Glutamatergic neuron (in vitro differentiated cells): ENCODE data around the gene PCDHB16. TPM values are rescaled to one million over a fixed set of nuclear protein-coding genes. Genes with fewer than 3 reads are reported as not detected.
"Not testable (repeated sequence)": the region's sequence is repeated elsewhere in the genome, so short reads cannot be mapped to it uniquely, and the experiment has no call there.

ENCODE experiments used
- DNase-seq: peaks from one replicate; pipeline ENCODE4 v3.0.0; 2022
- H3K27ac Mint-ChIP-seq: one replicate; pipeline ENCODE4 v1.8.0; 2020; ENCODE audit warnings: mild to moderate bottlenecking, mixed read lengths, inconsistent platforms; ENCODE audit not compliant: unreplicated experiment
- H3K27me3 Mint-ChIP-seq: one replicate; pipeline ENCODE4 v1.8.0; 2020; ENCODE audit warnings: mild to moderate bottlenecking, moderate library complexity, mixed read lengths, inconsistent platforms; ENCODE audit not compliant: unreplicated experiment
- H3K36me3 Mint-ChIP-seq: one replicate; pipeline ENCODE4 v1.8.0; 2020; ENCODE audit warnings: mild to moderate bottlenecking, mixed read lengths, inconsistent platforms; ENCODE audit not compliant: unreplicated experiment
- H3K4me1 Mint-ChIP-seq: one replicate; pipeline ENCODE4 v1.8.0; 2020; ENCODE audit warnings: mild to moderate bottlenecking, low read depth, mixed read lengths, inconsistent platforms; ENCODE audit not compliant: unreplicated experiment
- H3K4me3 Mint-ChIP-seq: one replicate; pipeline ENCODE4 v1.8.0; 2020; ENCODE audit warnings: mild to moderate bottlenecking, mixed read lengths, inconsistent platforms; ENCODE audit not compliant: unreplicated experiment
- H3K9me3 Mint-ChIP-seq: one replicate; pipeline ENCODE4 v1.8.0; 2020; ENCODE audit warnings: mild to moderate bottlenecking, moderate library complexity, mixed read lengths, inconsistent platforms; ENCODE audit not compliant: unreplicated experiment
- CTCF ChIP-seq: fragments of 200-600 bp; sonication (generic); IDR thresholded peaks from one replicate; pipeline ENCODE4 v1.5.0; 2021; ENCODE audit not compliant: partially characterized antibody, unreplicated experiment
- total RNA-seq: library from RNA; stranded (reverse); fragmentation: NEBNext Ultra II Directional; extraction: Animal tissue kit (Norgen Biotek cat#: 25700); gene quantifications from one replicate; pipeline ENCODE4 v1.2.1, GENCODE V29; 2021; ENCODE audit not compliant: unreplicated experiment

PCDHB16 gene
- total RNA-seq, 1 donor from 2014 or later: 20.1 TPM

- peaks cover 3% of the 10 kb centered on the region for H3K27me3 Mint-ChIP-seq
- H3K36me3 Mint-ChIP-seq: peaks cover 47% of the 10 kb centered on the region
- no peak overlapping the region for H3K4me3 Mint-ChIP-seq
- no peaks in the 10 kb centered on the region for H3K4me1 Mint-ChIP-seq
- no peak for TF ChIP-seq CTCF
- no peak overlapping the region for H3K27ac Mint-ChIP-seq
- DNase-seq: no peak
- H3K9me3 Mint-ChIP-seq: peaks cover 13% of the 10 kb centered on the region
These were observed 31.8 kb upstream of the PCDHB16 start for GRCh38 chr5:141150224-141150992.

- Mint-ChIP-seq H3K4me1 (no peaks in the 10 kb centered on the region), H3K9me3 (peaks cover 16% of the 10 kb centered on the region), H3K36me3 (peaks cover 51% of the 10 kb centered on the region), H3K27me3 (peaks cover 3% of the 10 kb centered on the region), H3K4me3 (no peak overlapping the region), H3K27ac (no peak overlapping the region)
- DNase-seq: no peak
- no peak for TF ChIP-seq CTCF
These were observed 31.2 kb upstream of the PCDHB16 start for GRCh38 chr5:141150993-141151325.

GRCh38 chr5:141151632-141152031 is 30.6 kb upstream of the PCDHB16 start:
- peaks cover 54% of the 10 kb centered on the region for H3K36me3 Mint-ChIP-seq

GRCh38 chr5:141152096-141152495 is 30.1 kb upstream of the PCDHB16 start:
- not testable (repeated sequence) for DNase-seq, H3K27me3 Mint-ChIP-seq, H3K4me3 Mint-ChIP-seq, H3K4me1 Mint-ChIP-seq, H3K27ac Mint-ChIP-seq
- Mint-ChIP-seq H3K9me3 (peaks cover 25% of the 10 kb centered on the region), H3K36me3 (peaks cover 58% of the 10 kb centered on the region)

More at GRCh38 chr5:141151632-141152031, 30.6 kb upstream of the PCDHB16 start:
- H3K4me1 Mint-ChIP-seq, H3K27ac Mint-ChIP-seq, DNase-seq, H3K27me3 Mint-ChIP-seq, H3K4me3 Mint-ChIP-seq: not testable (repeated sequence)
- peaks cover 22% of the 10 kb centered on the region for H3K9me3 Mint-ChIP-seq

- Mint-ChIP-seq H3K4me3 (peak overlapping the region; percentile 90), H3K9me3 (peaks cover 24% of the 10 kb centered on the region), H3K4me1 (no peaks in the 10 kb centered on the region), H3K36me3 (peaks cover 48% of the 10 kb centered on the region), H3K27me3 (peaks cover 6% of the 10 kb centered on the region), H3K27ac (peak overlapping the region; percentile 72)
- TF ChIP-seq CTCF: peak; percentile 59
- peak; percentile 50 for DNase-seq
These were observed 26.4 kb upstream of the PCDHB16 start for GRCh38 chr5:141155540-141156374.

GRCh38 chr5:141157356-141157755 is 24.8 kb upstream of the PCDHB16 start:
- H3K27me3 Mint-ChIP-seq, H3K4me1 Mint-ChIP-seq, DNase-seq: not testable (repeated sequence)
- peak overlapping the region; percentile 22 for H3K27ac Mint-ChIP-seq
- peaks cover 22% of the 10 kb centered on the region for H3K9me3 Mint-ChIP-seq
- H3K4me3 Mint-ChIP-seq: peak overlapping the region; percentile 3
- H3K36me3 Mint-ChIP-seq: peaks cover 37% of the 10 kb centered on the region

GRCh38 chr5:141157901-141158300 is 24.3 kb upstream of the PCDHB16 start:
- peaks cover 32% of the 10 kb centered on the region for H3K36me3 Mint-ChIP-seq
- not testable (repeated sequence) for H3K4me3 Mint-ChIP-seq, H3K27me3 Mint-ChIP-seq, H3K4me1 Mint-ChIP-seq, H3K27ac Mint-ChIP-seq, DNase-seq
- H3K9me3 Mint-ChIP-seq: peaks cover 20% of the 10 kb centered on the region
